GM18498 (cell line): ENCODE measurements around the gene AMELX.

ENCODE experiments used
- ATAC-seq: cut with Tn5 transposase; IDR thresholded peaks from one replicate; pipeline ENCODE4 v1.9.1; 2021; ENCODE audit warnings: mild to moderate bottlenecking, moderate library complexity; ENCODE audit not compliant: unreplicated experiment

AMELX gene

GRCh38 chrX:11305641-11306040, 12.4 kb downstream of the AMELX start:
- no peak for ATAC-seq

DNA sequence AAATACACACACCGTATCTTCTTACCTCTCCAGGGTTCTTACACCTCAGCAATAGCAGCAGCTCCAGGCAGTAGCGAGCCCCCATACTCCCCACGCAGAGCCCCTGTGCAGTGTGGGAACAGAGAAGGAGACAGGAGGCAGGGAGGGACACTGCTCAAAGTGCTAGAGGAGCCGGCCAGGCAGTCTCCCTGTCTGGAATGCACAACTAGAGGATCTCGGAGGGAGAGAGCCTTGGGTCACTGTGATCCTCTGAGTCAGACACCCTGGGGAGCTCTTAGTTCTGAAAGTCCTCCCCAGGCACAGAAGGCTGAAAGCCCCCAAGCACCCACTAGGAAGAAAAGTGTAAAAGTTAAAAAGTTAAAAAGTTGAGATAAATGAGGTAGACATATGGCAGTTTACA, 16.0 kb downstream of the AMELX start:
- no peak for ATAC-seq

- no peak for ATAC-seq
Observed at GRCh38 chrX:11311706-11312105, 18.5 kb downstream of the AMELX start.

DNA sequence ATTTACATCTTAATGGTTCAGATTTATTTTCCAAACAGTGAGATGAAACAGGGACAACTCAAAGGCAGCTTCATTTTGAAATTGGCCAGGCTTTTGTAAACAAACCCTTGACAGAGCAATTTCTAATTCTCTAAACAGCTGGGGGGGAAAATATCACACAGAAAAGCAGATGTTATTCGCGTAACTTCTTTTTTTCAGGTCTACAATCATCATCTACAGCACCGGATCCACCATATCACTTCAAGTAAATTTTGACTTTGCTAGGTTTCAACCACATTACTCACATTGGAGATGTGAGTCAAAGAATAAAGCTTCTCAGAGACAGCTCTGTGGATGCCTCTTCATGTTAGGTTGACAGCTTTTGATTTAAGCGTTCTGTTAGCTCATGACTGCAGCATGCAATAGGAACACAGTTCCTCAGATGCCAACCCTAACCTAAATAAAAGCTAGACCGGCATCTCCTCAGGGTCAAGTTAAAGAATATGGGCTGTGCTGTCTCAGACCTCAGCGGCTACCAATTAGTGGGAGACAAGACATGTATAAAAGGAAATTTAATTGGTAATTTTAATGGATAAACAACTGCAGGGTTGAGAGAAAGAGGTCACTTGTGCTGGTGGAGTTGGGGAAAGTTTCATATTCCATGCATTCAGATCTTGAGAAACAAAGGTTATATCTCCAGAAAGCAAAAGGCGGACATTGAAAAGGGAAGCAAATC, 26.8 kb downstream of the AMELX start:
- no peak for ATAC-seq

GRCh38 chrX:11321986-11322385, 28.8 kb downstream of the AMELX start:
- ATAC-seq, result no peak

GRCh38 chrX:11328134-11328533, 34.9 kb downstream of the AMELX start:
- no peak for ATAC-seq

- no peak for ATAC-seq
Observed at GRCh38 chrX:11329021-11329420, 35.8 kb downstream of the AMELX start.

DNA sequence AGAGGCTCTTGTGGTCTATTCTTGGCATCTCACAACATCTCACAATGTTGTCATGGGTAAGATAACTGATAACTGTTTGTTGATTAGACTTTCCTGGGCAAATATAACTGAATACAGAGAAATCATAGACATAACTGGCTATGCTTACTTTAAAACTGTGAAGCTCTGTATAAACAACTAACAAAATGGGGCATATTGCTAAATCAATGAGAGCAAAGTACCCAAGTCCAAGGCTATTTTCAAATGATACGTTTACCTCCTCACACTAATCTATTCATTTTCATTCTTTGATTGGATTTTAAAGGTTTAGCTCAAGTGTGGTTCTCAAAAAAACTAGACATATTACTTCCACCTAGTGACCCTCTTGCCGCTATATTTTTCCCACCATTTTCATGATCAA, 38.6 kb downstream of the AMELX start:
- ATAC-seq, result no peak

DNA sequence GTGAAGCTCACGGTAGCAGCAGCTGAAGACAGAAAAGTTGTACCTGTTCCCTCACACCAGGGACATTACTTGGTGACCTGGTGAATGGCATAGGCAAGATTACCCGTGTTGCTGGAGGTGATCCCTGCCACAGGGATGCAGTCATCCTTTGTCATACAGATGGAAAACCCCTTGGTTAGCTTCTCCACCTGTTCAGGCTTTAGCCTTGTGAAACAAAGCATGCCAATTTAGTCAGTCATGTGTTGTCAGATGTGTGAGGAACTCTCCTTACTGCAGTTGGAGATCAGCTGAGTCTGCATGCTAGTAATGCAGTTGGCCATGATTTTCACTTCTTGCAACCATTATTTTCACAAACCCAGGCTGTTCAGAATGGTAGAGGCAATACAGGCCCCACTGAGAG, 41.0 kb downstream of the AMELX start:
- ATAC-seq, result no peak

DNA sequence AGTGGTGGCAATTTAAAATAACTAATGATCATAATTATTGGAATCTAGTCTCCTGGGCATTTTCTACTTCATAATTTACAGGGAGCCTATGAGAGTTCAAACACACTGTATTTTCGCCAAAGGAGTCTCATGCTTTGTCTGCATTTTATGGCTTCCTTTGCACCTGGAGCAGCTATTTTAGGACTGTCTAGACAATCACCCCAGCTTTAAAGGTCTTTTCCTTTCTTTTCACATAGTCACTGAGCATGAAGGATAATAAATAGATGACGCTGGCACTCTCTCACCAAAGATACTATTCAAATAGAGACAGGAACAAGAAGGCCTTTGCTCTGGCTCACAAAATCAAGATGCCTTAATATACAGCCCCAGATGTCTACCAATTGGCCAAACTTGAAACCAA, 43.0 kb downstream of the AMELX start:
- no peak for ATAC-seq

- ATAC-seq, result no peak
Observed at GRCh38 chrX:11337292-11338009, 44.2 kb downstream of the AMELX start.

DNA sequence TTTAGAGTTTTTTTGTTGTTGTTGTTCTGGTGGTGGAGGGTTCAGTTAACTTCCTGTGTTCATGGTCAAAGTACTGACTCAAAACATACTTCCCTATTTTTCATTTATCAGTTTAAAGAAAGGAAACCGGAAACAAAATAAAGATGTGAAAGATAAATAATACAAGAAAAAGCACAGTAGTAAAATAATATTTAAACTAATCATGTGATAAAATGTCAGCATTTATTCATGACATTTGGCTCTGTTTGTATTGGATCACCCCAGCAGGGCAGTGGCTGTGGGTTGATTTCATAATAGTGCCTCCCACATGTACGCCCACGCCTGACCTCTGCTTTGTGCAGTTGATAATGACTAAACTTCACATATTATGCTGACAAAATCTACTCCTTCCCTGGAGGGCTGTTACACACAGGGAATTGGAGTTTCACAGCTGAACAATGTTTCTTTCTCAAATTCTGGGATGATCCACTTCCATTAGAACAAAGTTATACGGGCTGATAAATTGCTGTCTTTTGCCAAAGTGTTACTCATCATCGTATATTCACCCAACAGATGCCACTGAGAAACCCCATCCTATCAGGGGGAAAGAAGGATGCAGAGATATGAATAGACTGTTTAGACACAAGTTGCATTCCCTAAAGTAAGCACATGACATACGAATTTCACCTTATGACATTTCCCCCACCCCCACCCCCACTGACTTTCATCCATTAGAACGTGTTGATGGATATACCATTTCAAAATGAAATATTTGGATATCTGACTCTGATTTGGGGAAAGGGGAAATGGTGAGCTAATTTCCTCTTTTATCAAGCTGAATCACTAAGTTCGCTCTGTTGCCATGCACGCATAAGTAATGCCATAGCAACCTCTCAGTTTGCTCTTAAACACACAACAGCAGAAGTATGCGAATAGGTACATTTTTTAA, 48.3 kb downstream of the AMELX start:
- peak; percentile 78 for ATAC-seq

DNA sequence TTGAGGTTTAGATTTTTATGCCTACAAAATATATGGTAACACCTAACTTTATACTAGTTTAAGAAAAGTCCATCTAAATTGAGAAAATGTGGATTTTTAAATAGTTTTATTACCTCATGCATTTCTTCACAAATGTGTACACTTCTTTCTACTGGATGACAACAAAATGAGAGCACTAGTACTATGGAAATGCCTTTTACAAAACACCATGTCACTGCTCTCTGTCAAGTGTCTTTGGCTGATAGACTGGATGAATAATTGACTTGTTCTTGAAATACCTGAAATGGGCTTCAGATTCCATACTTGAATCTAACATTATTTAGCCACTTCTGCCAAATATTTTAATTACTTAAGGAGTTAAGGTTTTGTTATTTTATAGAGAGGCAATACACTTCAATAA, 49.5 kb downstream of the AMELX start:
- no peak for ATAC-seq

GRCh38 chrX:11346121-11346682, 53.0 kb downstream of the AMELX start:
- ATAC-seq, result no peak

GRCh38 chrX:11347300-11347699, 54.1 kb downstream of the AMELX start:
- ATAC-seq, result no peak

DNA sequence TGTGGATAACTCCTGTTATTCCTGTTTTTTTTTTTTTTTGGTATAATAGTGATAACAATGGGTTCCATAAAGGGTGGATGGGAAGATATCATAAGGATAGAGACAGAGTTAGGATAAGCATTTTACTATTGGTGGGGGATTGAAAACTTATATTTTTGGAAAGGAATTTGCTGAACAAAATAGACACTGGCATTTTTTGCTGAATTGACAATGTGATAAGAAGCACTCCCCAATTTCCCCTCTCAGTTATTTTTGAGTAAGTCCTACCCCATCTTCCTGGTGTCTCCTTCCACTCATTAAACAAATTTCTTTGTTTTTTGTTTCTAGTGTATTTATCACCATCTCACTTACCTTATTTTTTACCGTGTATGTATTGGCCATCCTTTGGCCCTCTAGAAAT, 55.8 kb downstream of the AMELX start:
- ATAC-seq, result no peak

DNA sequence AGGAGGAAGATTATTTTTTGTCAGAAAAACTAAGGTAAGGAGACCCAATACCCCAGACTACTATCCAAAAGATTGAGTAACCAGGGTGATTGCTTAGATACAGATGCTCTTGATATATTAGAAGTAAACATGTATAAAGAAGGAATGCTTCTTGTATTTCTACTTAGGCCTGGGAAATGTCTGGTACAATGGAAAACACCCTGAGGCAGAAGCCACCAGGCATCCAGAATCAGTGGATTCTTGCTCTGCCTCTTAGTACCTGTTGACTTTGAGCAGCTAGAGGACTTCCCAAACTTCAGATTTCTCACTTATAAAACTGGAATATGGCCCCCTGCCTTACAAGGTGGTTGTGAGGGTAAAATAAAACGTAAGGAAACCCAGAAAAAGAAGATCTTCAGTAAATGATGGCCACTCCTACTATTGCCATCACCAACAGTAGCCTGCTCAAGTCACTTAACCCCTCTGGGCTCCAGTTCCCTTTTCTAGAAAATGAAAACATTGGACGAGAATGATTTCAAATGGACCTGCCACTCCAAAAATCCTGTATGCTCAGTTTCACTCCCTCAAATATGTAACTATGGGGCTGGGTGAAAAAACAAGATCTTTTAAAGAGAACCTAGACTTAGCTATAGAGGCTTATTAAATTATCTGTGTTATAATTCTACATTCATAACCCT, 56.6 kb downstream of the AMELX start:
- no peak for ATAC-seq
